Stimulated activated naive CD4-positive, alpha-beta T cell treated with Interleukin-2 at 50 U/mL for 16 hours (primary cell): ENCODE data around the gene COMP.
A peak's percentile ranks its signal among the peaks of the same experiment; 100 is the strongest.

Experiments used
- DNase-seq: peaks from one replicate; lab custom pipeline; 2025; lab: John Stamatoyannopoulos, UW

COMP gene

GRCh38 chr19:18803550-18804138, 12.5 kb upstream of the COMP start:
- DNase-seq = no peak

GRCh38 chr19:18802354-18802753, 11.2 kb upstream of the COMP start:
- no peak for DNase-seq

GRCh38 chr19:18800636-18801035, 9.5 kb upstream of the COMP start:
- no peak for DNase-seq

DNA sequence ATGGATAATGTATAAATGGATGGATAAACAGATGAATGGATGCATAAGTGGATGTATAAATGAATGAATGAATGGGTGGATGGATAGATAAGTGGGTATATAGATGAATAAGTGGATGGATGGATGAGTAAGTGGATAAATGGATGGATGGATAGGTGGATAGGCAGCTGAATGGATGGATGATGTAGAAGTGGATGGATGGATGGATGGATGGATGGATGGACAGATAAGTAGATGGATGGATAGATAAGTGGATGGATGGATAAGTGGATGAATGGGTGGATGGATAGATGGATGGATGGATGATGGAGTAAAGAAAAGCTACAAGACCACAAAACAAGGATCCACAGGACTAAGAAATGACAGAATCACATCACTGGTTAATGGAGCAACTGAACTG, 9.0 kb upstream of the COMP start:
- DNase-seq = no peak

- DNase-seq = no peak
Measured at GRCh38 chr19:18799389-18799970, 8.4 kb upstream of the COMP start.

GRCh38 chr19:18798384-18799352, 7.6 kb upstream of the COMP start:
- no peak for DNase-seq

GRCh38 chr19:18796239-18796638, 5.1 kb upstream of the COMP start:
- DNase-seq = no peak

GRCh38 chr19:18795540-18795939, 4.4 kb upstream of the COMP start:
- DNase-seq = no peak

GRCh38 chr19:18794692-18795091, 3.6 kb upstream of the COMP start:
- no peak for DNase-seq

- no peak for DNase-seq
Measured at GRCh38 chr19:18794029-18794313, 2.9 kb upstream of the COMP start.

- no peak for DNase-seq
Measured at GRCh38 chr19:18793144-18794028, 2.3 kb upstream of the COMP start.

GRCh38 chr19:18792661-18793060, 1.6 kb upstream of the COMP start:
- no peak for DNase-seq

DNA sequence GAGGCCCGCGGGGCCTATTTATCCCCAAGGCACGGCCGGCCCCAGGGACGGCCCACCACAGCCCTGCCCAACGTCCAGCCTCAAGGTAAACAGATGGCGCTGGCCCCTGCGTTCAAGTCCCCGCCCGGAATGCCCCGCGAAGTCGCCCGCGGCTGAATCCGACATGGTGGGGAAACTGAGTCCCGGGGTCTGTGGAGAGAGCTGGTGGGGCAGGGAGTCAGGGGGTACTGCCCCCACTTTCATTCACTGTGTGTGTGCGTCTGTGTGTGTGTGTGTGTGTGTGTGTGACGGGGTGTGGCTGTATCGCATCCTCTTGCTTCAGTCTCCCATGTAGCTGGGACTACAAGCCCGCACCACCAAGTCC, 192 bp upstream of the COMP start:
- no peak for DNase-seq

- peak; percentile 9 for DNase-seq
Measured at GRCh38 chr19:18789883-18790565, 1.1 kb downstream of the COMP start.

DNA sequence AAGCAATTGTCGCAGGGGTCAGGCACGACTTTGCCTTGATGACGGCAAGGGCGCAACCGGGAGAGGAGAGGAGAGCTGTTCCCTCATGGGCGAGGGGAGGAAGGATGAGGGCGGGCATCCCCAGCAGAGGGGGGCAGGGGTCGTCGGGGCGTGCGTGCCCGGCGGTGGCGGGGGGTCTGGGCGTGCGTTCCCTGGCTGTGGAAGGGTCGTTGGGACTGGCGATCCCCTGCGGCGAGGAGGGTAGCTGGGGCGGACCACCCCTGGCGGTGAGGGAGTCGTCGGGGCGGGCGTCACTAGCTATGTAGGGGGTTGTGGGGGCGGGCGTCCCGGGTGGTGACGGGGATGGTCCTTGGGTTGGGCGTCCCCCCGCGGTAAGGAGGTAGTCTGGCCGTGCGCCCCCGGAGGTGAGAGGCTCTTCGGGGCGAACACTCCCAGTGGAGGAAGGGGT, 1.7 kb downstream of the COMP start:
- DNase-seq = no peak

GRCh38 chr19:18788529-18789421, 2.3 kb downstream of the COMP start:
- no peak for DNase-seq

- peak; percentile 59 for DNase-seq
Measured at GRCh38 chr19:18785179-18786124, 5.7 kb downstream of the COMP start.

DNA sequence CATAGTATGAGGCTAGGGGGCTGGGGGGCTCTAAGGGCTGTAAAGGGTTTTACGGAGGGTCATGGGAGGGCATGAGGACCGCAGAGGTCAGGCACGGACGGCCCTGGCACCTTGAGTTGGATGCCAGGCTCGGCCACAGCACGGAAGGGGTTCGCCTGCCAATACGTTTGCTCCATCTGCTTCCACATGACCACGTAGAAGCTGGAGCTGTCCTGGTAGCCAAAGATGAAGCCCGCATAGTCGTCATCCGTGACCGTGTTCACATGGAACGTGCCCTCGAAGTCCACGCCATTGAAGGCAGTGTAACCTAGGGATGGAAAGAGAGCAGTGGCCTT, 6.4 kb downstream of the COMP start:
- no peak for DNase-seq

DNA sequence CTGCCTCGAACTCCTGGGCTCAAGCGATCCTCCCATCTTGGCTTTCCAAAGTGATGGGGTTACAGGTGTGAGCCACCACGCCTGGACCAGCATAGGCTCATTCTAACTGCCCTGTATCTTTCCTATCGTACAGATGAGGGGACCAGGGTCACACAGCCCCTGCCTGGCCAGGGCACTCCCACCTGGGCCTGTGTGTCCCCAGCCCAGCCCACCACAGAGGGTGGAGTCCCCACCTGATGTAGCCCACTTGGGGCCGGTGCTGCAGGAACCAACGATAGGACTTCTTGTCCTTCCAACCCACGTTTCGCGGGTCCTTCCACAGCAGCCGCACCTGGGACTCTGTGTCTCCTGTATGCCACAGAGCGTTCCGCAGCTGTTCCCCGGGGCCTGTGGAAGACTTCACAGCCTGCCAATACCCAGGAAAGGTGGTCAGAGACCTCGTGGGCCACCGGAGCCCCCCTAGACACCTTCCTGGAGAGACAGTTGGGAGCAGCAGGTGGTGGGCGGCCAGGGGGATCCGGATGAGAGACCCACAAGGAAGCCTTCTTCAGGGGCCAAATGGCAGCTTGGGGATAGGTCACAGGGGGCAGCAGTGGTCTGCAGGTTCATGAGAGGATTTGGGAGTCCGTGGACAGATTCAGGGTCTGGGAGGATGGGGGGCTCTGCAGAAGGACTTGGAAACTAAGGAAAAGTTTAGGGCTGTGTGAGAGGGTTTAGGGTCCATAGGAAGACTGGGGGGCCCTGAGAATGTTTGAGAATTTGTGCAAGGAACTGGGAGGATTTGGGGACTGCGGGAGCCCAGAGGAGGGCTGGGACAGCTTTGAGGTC, 6.9 kb downstream of the COMP start:
- no peak for DNase-seq
